Measurements from ENCODE around the gene MEIS2. TPM values are rescaled to one million over a fixed set of nuclear protein-coding genes. Genes with fewer than 3 reads are reported as not detected.

MEIS2 gene
- total RNA-seq, 2 experiments from 2014 or later, result not detected

DNA sequence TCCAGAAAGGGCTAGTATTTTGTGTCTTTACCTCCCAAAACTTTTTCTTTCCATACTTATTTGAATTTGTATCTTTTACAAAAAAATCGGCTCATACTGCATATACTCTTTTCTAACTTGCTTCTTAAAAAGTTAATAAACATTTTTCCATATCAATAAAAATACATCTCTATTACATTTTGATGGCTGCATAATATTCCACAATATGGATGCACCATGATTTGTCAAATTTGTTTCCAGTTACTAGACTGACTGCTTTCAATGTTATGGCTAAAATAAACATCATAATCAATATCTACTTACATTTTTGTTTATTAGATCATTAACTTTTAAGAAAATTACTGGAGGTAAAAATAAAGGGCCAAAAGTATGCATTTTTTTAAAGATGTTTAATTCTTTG is 121.7 kb downstream of the MEIS2 start:
- H3K9me3 Mint-ChIP-seq, result peaks cover 6% of the 10 kb centered on the region
- POLR2A ChIA-PET, result no interaction called here

DNA sequence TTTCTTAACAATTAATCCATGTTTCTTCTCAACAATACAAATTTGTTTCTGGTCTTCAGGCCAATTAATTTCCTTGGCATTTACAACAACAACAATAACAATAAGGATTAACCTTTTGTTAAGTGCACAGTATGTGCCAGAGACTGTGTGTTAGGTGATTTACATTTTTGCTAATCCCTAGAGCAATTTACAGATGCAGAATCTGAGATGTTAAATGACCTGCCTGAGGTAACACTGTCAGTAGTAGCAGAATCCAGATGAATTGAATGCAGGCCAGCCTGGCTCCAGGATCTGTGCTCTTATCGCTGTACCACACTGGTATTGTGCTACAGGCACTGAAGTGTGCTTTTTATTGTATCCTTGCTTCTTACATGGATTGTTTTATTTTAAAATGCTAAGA is 122.2 kb downstream of the MEIS2 start:
- ChIA-PET CTCF (no interaction called here), POLR2A (no interaction called here)
- no peaks in the 10 kb centered on the region for H3K27me3 Mint-ChIP-seq
- DNase-seq, result no peak
- no peak overlapping the region for H3K4me3 Mint-ChIP-seq
- no peak overlapping the region for H3K27ac Mint-ChIP-seq
- peaks cover 5% of the 10 kb centered on the region for H3K9me3 Mint-ChIP-seq
- H3K36me3 Mint-ChIP-seq (ENCODE audit: low read depth), result no peaks in the 10 kb centered on the region
- H3K4me1 Mint-ChIP-seq, result no peaks in the 10 kb centered on the region

More for the DNA sequence above, 121.7 kb downstream of the MEIS2 start:
- no peaks in the 10 kb centered on the region for H3K27me3 Mint-ChIP-seq
- H3K4me1 Mint-ChIP-seq, result no peaks in the 10 kb centered on the region
- DNase-seq, result no peak
- CTCF ChIA-PET, result no interaction called here
- no peak overlapping the region for H3K27ac Mint-ChIP-seq
- H3K36me3 Mint-ChIP-seq (ENCODE audit: low read depth), result no peaks in the 10 kb centered on the region
- no peak overlapping the region for H3K4me3 Mint-ChIP-seq

DNA sequence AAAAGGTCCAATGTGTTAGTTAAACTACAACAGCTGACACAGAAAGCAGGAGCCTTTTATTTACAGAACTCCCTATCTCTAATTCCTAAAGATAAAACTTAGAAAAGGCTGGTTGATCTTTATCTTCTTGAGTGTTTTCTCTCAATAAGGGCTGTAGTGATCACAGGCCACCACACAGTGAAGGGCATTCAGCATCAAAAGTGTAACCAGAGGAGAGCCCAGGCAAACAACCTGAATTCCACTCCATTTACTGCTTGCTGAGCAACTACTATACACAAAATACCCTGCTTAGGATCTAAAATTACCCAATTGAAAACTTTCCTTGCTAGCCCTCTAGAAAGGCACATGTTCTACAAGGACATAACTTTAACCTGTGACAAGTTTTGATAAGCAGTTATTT is 122.7 kb downstream of the MEIS2 start:
- Mint-ChIP-seq H3K9me3 (peaks cover 3% of the 10 kb centered on the region), H3K4me3 (no peak overlapping the region), H3K27me3 (no peaks in the 10 kb centered on the region), H3K27ac (no peak overlapping the region), H3K4me1 (no peaks in the 10 kb centered on the region), H3K36me3 (ENCODE audit: low read depth) (no peaks in the 10 kb centered on the region)
- ChIA-PET POLR2A (no interaction called here), CTCF (no interaction called here)
- DNase-seq, result no peak

DNA sequence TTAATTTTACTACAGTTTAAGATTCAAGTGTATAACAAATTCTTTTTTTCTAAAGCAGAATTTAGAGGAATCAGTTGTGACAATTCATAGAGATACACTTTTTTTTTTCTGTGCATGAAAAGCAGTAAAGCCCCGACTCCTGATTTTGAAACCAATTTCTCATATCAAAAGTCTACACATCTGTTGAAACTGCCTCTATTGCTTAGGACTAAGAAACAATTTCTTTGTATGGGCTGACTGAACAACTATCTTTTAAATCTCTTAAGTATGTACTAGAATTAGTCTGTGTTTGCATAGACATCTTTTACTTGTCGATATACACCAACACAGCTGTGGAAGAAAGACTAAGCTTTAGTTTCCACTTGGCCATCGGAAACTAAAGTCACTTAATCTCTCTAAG is 127.6 kb downstream of the MEIS2 start:
- H3K4me1 Mint-ChIP-seq, result no peaks in the 10 kb centered on the region
- ChIA-PET POLR2A (no interaction called here), CTCF (no interaction called here)
- no peaks in the 10 kb centered on the region for H3K36me3 Mint-ChIP-seq (ENCODE audit: low read depth)
- no peak overlapping the region for H3K4me3 Mint-ChIP-seq
- no peak for DNase-seq
- H3K27me3 Mint-ChIP-seq, result no peaks in the 10 kb centered on the region
- H3K9me3 Mint-ChIP-seq, result no peaks in the 10 kb centered on the region
- H3K27ac Mint-ChIP-seq, result no peak overlapping the region

DNA sequence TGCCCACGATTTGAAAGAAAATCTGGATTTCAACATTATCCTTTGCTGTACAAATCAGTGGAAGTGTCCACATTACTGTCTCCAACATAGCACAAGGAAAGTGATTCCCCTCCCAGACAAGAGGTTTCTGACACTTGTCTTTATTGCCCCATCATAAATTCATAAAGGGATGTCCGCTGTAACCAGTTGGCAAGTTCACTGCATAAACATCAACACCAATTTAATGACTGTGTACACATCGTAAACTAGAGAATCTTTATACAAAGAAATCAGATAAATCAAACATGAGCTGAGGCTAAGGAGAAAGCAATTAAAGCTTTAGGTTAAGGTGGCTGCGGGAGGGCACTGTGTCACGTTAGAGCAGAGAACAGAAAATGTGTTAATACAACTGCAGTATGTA is 129.8 kb downstream of the MEIS2 start:
- ChIA-PET CTCF (no interaction called here), POLR2A (no interaction called here)
- H3K9me3 Mint-ChIP-seq, result no peaks in the 10 kb centered on the region
- H3K27me3 Mint-ChIP-seq, result no peaks in the 10 kb centered on the region
- no peak overlapping the region for H3K27ac Mint-ChIP-seq
- H3K36me3 Mint-ChIP-seq (ENCODE audit: low read depth), result no peaks in the 10 kb centered on the region
- no peaks in the 10 kb centered on the region for H3K4me1 Mint-ChIP-seq
- no peak for DNase-seq
- no peak overlapping the region for H3K4me3 Mint-ChIP-seq

DNA sequence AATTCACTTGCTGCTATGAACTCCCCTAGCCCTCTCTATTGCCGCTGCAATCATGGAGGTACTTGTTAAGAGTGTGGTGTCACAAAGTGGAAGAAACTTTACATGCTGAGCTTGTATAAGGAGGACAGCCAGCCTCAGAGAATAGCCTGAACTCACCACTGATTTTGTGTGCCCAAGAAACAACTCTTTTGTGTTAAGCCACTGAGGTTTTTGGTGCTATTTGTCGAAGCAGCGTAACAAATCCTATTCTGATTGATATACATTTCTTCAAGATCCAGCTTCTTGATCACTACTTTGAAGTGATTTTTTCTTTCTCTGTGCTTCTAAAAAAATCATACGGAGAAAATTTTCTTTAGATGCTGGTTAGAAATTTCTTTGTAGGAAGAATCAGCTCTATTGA is 132.4 kb downstream of the MEIS2 start:
- no peak overlapping the region for H3K27ac Mint-ChIP-seq
- POLR2A ChIA-PET, result no interaction called here
- no peaks in the 10 kb centered on the region for H3K4me1 Mint-ChIP-seq
- no peaks in the 10 kb centered on the region for H3K27me3 Mint-ChIP-seq
- CTCF ChIA-PET, result no interaction called here
- no peaks in the 10 kb centered on the region for H3K36me3 Mint-ChIP-seq (ENCODE audit: low read depth)
- DNase-seq, result no peak
- H3K4me3 Mint-ChIP-seq, result no peak overlapping the region
- H3K9me3 Mint-ChIP-seq, result no peaks in the 10 kb centered on the region

DNA sequence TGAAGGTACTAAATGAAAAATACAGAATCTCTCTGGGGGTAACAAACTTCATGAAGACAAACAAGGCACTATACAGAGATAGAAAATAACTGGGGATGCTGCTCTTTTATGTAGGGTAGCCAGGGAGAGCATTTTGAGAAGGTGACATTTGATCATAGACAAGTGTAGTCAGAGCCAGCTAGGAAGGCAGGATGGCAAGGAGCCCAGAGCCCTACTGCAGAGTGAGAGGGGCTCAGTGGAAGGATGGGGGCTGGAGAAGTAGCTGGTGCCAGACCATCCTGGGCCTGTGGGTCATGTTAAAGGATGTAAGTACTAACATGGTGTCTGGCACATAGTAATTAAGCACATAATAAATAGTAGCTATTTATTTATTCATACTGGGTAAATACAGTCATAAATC is 133.6 kb downstream of the MEIS2 start:
- Mint-ChIP-seq H3K4me1 (no peaks in the 10 kb centered on the region), H3K36me3 (ENCODE audit: low read depth) (no peaks in the 10 kb centered on the region), H3K4me3 (no peak overlapping the region), H3K9me3 (no peaks in the 10 kb centered on the region), H3K27me3 (no peaks in the 10 kb centered on the region), H3K27ac (no peak overlapping the region)
- ChIA-PET CTCF (no interaction called here), POLR2A (no interaction called here)
- no peak for DNase-seq

DNA sequence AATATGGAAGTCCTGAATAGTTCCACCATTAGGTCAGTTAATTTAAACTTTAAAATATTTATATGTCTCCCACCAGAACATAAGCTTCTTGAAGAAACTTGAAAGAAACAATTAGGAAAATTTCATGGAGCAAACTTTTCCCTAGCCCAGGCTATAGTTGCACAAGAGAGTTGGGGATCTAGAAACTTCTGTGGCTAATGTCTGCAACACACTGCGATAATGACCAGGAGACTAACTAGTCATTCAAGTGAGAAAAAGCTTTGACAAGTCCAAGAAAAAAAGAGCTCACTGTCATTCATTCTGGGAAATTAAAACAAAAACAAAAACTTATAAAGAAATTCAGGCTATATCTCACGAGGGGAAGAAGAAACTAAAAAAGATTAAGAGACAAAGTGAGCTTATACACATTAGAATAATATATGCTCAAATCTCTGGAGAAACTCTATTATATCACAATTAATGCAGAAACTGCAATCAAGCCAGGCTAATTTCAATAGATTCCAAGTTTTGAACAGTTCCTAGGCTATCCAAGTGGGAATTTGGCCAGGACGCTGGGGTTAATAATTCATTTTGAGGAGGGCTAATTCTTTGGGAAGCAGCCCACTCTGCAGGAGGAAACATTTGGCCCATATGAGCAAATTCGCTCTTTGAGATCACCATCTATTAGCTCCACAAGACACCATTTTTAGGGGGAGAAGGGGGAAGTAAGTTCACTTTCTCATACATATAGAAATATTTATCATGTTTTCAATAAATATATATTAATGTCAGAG is 134.6 kb downstream of the MEIS2 start:
- Mint-ChIP-seq H3K4me3 (no peak overlapping the region), H3K4me1 (no peaks in the 10 kb centered on the region), H3K27ac (no peak overlapping the region), H3K9me3 (no peaks in the 10 kb centered on the region), H3K27me3 (no peaks in the 10 kb centered on the region), H3K36me3 (ENCODE audit: low read depth) (no peaks in the 10 kb centered on the region)
- no peak for DNase-seq
- ChIA-PET POLR2A (no interaction called here), CTCF (no interaction called here)

DNA sequence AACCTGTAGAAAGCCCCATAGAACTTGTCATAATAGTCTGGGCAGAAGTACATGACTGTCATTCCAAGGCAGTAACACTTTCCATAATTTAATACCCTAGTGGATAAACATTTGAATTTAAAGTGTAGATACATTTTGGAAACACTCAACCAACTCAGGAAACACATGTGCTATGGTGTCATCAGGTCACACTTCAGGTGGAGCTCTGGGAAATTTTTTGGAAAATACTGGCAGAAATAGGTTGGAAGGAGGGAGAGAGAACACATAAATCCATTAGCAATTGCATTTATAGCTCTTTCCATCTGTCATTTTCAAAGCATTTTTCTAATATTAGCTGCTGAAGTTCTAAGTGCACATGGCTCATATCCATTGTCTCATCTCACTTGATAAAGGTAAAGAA is 135.7 kb downstream of the MEIS2 start:
- no peaks in the 10 kb centered on the region for H3K9me3 Mint-ChIP-seq
- H3K27ac Mint-ChIP-seq, result no peak overlapping the region
- H3K27me3 Mint-ChIP-seq, result no peaks in the 10 kb centered on the region

DNA sequence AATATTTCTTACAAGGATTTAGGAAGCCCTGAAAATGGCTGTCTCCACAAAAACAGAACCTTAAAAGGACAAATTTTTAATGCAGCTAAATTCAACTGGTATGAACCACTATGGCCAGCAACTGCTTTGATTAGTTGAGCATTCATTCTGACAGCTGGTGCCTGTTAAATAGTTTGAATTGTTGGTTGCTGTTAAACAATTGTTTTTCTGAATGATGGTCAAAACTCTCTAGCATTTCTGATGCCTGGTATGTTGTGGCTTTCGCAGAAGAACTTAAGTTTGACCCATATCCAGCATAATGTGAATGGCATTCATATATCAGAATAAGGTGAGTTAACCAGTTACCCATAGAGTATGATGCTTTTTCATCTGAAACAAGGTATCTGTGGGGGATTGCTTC is 138.4 kb downstream of the MEIS2 start:
- Mint-ChIP-seq H3K27ac (no peak overlapping the region), H3K4me1 (no peaks in the 10 kb centered on the region), H3K4me3 (no peak overlapping the region), H3K27me3 (no peaks in the 10 kb centered on the region), H3K9me3 (no peaks in the 10 kb centered on the region), H3K36me3 (ENCODE audit: low read depth) (no peaks in the 10 kb centered on the region)
- ChIA-PET CTCF (no interaction called here), POLR2A (no interaction called here)
- no peak for DNase-seq

More for the DNA sequence above, 135.7 kb downstream of the MEIS2 start:
- ChIA-PET POLR2A (no interaction called here), CTCF (no interaction called here)
- no peaks in the 10 kb centered on the region for H3K36me3 Mint-ChIP-seq (ENCODE audit: low read depth)
- no peak for DNase-seq
- H3K4me3 Mint-ChIP-seq, result no peak overlapping the region
- no peaks in the 10 kb centered on the region for H3K4me1 Mint-ChIP-seq

DNA sequence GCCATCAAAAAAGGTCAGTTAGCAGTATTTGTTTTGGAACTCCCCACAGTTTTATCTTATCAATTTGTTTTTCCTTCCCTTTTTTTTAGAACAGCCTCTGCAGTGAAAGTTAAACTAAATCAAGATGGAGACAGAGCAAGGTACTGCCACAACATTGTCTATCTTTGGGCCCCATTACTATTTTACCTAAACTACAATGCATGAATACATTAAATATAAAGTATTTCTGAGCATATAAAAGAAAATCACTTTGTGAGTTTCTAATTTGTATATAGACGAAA is 139.5 kb downstream of the MEIS2 start:
- Mint-ChIP-seq H3K9me3 (no peaks in the 10 kb centered on the region), H3K4me1 (no peaks in the 10 kb centered on the region), H3K27ac (no peak overlapping the region), H3K36me3 (ENCODE audit: low read depth) (no peaks in the 10 kb centered on the region), H3K27me3 (no peaks in the 10 kb centered on the region), H3K4me3 (no peak overlapping the region)
- ChIA-PET CTCF (interaction anchor here (0.5 kb wide), 1 partner anchor 27 kb away, joined by 3 read pairs; no protein-coding TSS in a partner anchor), POLR2A (interaction anchor here (0.7 kb wide), 1 partner anchor 57 kb away, joined by 3 read pairs; no protein-coding TSS in a partner anchor)
- DNase-seq, result no peak

DNA sequence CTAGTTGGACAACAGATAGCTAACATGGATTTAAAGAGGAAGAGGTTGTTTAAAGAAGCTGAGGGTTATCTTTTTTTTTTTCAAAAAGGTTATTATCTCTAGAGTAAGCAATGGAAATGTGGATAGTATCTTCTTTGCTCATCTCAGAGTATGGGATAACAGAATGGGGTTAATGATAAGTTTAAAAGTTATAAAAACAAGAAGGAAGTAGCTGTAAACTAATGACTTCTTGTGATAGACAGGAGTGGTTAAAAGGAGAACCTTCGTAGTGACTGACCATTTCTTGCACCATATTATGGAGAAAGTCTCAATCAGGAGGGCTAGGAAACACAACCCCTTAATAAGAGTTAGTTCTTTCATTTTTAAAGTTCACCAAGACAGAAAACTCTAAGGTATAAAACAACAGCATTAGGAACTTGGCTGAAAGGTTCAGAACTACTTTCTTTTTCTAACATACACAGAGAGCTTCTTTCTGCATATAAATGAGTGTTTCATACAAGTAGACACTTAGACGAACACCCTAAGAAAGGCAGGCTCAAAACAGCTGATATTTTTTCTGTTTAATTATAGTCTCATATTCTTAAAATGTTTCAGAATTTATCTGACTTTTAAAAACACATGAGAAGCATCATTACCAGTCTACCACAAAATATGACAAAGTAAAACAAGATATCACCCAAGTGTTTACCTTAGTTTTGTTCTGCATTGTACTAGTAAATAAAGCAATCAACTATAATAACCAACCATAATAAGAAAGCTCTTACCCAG is 140.0 kb downstream of the MEIS2 start:
- ChIA-PET POLR2A (interaction anchor here (0.7 kb wide), 1 partner anchor 57 kb away, joined by 3 read pairs; no protein-coding TSS in a partner anchor), CTCF (interaction anchor here (0.5 kb wide), 1 partner anchor 26 kb away, joined by 3 read pairs; no protein-coding TSS in a partner anchor)
- Mint-ChIP-seq H3K27me3 (no peaks in the 10 kb centered on the region), H3K4me3 (no peak overlapping the region), H3K4me1 (no peaks in the 10 kb centered on the region), H3K9me3 (no peaks in the 10 kb centered on the region), H3K27ac (no peak overlapping the region), H3K36me3 (ENCODE audit: low read depth) (no peaks in the 10 kb centered on the region)
- DNase-seq, result no peak

DNA sequence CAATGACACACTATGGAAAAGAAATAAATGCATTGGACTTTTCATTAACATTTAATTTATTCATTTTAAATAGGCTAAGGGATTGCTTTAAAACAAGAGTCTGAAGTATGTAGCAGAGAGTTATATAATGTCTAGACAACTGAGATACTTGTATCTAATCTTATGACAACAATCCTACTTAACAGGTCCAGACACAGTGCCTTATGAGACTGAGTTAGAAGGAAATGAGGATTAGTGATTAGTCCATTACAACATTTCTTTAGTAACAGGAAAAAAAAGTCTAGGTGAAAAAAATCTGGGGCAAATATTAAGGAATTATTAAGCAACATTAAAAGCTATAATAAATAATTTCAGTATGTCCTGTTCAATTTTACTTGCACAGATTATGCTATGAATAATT is 140.6 kb downstream of the MEIS2 start:
- Mint-ChIP-seq H3K27me3 (no peaks in the 10 kb centered on the region), H3K36me3 (ENCODE audit: low read depth) (no peaks in the 10 kb centered on the region), H3K9me3 (no peaks in the 10 kb centered on the region), H3K4me3 (no peak overlapping the region), H3K4me1 (no peaks in the 10 kb centered on the region), H3K27ac (no peak overlapping the region)
- ChIA-PET POLR2A (no interaction called here), CTCF (no interaction called here)
- no peak for DNase-seq

DNA sequence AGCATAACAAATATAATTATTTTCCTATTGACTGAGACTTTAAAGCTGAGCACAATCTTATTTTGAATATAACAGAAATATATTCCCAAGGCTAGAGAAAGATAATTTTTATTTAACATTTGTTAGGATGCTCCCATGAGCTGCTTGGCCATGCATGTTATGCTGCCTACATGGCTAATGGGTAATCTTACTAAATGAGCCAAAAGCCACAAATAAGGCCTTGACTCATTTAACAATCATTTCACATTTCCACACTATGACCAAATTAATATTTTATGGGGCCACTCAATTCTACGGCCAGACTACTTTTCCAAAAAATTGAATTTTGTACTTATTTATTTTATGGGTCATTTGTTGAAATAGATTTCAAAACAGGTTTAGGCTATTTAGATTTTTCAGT is 141.7 kb downstream of the MEIS2 start:
- no peak for DNase-seq
- CTCF ChIA-PET, result no interaction called here
- Mint-ChIP-seq H3K4me1 (no peaks in the 10 kb centered on the region), H3K9me3 (no peaks in the 10 kb centered on the region), H3K36me3 (ENCODE audit: low read depth) (no peaks in the 10 kb centered on the region), H3K27me3 (no peaks in the 10 kb centered on the region), H3K4me3 (no peak overlapping the region), H3K27ac (no peak overlapping the region)
- POLR2A ChIA-PET, result no interaction called here

All from activated CD4-positive, alpha-beta T cell treated with anti-CD3 and anti-CD28 coated beads, Interleukin-2, amount 10 ng/mL, durations not matched to agents 7 days and 5 days (primary cell).